NCI-H510A treated with DMSO at 0.1 percent for 48 hours (cell line): ENCODE data around the gene ITPR2.

ENCODE experiments used
- DNase-seq: peaks from one replicate; lab custom pipeline; 2025; lab: John Stamatoyannopoulos, UW

The ITPR2 gene

DNA sequence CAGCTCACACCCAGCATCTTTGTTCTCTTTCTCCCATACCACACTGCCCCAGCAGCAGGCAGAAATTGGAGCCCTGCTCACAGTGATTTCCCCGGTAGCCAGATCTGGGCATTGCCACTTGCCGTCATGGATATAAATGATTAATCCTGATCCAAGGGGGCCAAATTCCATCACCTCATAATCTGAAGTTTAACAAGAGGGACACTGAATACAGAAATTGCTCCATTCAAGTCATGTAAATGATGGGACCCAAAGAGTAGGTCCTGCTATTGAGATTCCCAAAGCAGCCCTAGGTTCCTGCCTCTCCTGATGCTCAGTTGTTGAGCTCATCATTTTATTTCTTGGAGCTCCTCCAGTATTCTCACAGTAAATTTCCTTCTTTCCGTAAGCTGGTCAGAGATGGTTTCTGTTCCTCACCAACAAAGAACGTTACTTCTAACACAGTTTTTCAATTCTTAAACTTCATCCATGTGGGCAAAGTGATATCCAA lies 11.7 kb downstream of the ITPR2 start:
- no peak for DNase-seq

DNA sequence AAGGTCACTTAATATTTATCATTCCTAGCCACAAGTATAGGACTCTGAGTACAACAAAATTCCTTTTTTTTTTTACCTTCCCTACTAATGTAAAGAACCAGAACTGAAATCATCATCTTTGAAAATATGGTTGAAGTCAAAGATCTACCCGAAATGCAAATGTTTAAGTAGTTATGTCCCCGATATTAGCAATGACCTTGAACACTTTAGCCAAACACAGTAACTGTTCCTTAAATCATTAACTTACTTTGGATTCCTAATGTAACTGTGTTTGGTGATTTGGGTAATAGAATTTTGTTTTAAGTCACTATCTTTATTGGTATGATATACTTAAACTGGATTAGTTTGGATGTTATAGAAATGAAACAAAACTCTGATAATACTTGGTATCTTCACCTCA lies 14.4 kb downstream of the ITPR2 start:
- no peak for DNase-seq

DNA sequence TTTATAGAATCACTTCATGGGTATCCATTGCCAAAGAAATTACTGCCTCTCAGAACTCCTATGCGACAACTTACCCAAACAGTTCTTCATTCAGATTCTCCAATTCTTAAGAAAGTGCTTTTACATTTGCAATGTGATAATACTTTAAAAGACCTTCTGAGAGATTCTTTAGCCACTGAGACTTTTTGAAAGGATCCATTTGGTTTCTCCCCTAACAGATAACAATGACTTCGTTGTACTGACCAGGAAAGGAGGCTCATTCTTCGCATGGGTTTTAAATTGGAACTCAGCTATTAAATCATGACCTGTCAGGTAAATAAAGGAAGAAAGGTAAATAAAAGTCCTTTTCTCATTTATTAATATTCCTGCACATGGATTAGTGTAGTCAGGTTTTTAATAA lies 14.8 kb downstream of the ITPR2 start:
- no peak for DNase-seq

DNA sequence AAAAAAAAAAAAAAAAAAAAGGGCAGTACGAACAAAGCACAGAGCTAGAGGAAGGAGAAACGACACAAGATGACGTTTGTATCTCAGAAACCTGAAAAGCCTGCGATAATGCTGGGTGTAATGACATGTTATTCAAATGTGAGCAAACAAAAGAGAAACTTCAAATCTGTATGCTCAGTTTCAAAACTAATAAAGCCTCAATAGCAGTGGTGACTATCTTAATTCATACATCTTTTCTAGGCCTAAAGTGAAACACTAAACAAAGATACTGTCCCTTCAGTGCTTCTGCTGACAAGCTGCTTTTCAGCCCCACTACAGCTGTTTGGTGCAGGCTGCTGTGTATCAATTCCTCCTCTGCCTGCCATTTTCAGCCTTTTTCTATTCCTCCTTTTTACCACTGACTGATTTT lies 15.8 kb downstream of the ITPR2 start:
- no peak for DNase-seq

DNA sequence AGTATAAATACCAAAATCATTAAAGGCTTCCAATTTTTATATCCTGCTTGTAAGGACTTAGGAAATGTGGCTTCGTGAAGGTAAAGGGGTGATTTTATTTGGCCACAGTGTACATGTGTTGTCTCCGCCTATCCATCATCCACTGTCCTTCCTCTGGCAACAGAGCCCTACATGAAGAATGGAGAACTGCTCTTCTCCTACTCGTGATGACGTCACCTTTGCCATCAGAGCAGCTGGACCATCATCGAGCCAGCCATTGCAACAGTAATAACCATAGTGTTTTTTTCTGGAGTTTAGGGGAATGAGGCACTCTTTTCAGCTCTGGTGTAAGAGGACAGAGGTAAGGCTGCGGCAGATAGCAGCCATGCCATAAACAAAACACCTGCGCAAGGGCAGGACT lies 19.2 kb downstream of the ITPR2 start:
- DNase-seq = no peak

DNA sequence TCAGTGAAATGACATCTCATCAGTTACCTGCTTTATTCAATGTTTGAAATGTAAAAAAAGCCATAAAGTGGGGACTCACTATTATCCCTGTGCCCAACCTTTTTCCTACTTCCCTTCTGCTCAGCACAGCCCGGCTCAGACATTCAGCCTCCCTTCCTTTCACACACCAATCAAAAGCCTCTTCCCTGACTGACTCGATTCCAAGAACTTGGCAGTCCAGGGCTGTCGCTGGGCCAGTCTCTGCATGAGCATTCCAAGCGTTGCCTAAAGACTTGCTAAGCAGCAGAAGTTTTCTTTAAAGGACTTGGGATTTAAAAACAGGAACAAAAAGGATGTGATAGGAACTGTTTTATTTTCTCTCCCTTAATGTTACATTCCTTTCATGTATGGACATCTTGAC lies 22.7 kb downstream of the ITPR2 start:
- no peak for DNase-seq

DNA sequence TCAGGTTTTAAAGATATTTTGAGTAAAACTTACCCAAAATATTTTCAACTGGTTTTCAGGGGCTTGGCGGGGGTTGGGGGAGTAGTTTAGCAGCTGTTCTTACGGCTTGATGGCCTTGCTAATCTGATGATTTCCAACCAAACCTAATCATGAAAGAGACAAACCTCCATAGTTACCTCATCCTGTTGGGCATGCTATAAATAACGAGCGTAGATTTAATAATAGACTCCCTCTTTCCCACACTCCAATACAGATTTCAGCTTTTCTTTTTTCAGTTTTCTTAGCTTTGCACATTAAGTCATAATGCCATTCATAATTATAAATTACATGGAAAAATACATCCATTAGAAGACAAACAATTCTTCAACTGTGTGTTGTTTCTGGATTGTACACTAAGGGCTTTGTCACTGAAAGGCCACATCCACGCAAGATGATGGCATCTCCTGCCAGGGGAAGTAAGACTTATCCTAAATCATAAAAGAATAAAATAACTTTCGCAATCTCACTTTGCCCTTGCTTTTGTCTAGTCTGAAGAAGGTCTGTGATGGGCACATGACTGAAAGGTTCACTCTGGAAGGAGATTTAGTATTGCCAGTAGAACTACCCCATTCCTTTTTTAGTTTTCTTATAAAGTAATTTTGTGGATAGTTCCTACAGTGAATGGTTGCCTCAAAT lies 23.2 kb downstream of the ITPR2 start:
- DNase-seq = no peak

DNA sequence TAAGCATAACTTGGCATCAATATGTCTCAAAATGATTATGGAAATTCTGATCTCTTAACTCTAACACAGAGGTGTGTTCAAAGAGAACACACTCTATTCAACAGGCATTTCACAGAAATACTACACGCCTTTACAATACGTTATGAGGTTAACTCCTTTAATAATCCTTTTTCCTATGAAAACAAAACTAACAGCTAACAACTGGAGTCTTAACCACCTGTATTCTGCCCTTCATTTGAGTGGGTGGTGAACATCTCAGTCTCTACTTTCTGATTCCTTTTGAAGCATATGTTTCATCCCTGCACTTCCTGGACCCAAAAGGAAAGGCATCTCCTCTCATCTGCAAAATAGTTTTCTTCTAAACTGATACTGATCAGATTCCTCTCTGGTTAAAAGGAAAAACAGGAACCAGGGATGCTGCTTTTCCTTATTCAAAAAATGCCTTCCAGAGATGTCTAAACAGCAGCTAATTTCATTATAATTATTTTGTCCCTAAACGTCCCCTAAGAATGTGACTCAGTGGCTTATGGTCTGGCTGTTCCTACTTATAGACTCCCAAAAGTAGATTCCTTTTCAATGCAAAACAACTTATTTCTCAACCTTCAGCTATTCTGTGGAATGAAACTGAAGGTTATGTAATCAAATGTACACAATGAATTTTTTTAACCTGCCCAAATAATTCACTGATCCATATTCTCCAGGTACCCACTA lies 24.1 kb downstream of the ITPR2 start:
- no peak for DNase-seq

DNA sequence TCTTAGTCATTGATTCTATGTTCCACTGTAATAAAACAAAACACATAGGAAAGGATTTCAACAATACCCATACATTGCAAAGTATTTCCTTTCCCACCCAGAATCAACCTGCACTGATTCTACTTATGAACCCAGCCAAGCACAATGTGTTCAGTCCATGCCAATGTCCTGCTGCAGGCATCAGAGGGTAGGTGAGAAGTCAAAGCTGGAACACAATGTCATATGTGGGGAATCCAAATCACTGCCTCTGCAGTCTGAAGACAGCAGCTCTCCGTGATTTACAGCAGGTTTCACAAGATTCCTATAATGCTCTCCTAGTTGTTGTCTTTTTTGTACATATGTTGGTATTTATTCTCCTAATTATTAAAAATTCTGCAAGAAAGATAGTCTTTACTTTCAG lies 25.7 kb downstream of the ITPR2 start:
- no peak for DNase-seq

GRCh38 chr12:26806556-26806955 lies 26.4 kb downstream of the ITPR2 start:
- DNase-seq = no peak

DNA sequence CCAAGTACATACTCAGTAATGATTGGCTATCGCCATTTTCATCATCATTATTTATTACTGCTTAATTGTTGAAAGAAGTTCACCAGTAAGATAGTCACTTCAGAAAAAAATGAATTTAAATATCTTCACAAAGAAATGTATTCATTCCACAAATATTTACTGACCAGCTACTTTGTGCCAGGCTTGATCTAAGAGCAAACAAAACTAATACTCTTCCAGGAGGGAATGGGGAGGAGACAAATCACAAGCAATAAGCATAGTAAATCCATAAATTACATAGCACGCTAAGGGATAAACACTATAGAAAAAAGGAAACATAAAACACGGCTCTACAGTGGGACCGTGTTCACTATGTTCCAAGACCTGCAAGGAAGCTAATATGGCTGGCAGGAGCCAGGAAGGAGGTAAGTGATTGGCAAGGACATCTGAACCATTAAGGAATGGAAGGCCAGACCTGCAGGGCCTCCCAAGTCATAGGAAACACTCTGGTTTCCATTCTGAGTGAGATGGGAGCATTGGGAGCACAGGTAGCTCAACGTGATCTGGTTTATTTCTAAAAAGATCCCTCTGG lies 27.5 kb downstream of the ITPR2 start:
- no peak for DNase-seq

GRCh38 chr12:26803552-26803951 lies 29.4 kb downstream of the ITPR2 start:
- no peak for DNase-seq

GRCh38 chr12:26801486-26801885 lies 31.5 kb downstream of the ITPR2 start:
- DNase-seq = no peak

DNA sequence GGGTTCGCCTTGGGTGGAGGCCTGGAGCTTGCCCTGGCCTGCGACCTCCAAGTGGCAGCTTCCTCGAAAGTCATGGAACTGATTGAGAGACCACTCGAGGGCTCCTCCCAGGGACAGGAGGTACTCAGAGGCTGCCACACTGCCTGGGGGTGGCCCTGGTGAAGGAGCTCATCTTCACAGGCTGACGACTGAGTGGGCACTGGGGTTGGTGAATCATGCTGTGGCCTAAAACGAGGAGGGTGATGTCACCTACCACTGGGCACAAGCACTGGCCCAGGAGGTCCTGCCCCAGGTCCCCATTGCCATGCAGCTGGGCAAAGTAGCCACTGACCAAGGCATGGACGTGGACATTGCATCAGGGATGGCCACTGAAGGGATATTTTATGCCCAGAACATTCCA lies 32.1 kb downstream of the ITPR2 start:
- DNase-seq = no peak

DNA sequence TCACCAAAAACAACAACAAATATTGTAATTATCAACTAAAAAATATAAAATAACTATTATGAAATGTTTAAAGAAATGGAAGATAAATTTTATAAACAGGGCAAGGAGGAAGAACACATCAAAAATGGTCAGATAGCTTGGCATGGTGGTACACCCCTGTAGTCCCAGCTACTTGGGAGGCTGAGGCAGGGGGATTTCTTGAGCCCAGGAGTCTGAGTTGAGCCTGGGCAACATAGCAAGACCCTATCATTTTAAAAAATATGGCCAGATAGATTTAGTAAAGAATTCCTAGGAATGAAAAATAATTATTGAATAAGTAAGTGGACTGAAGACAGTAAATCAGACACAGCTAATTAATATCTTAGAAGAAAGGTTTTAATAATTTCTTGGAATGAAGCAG lies 32.6 kb downstream of the ITPR2 start:
- no peak for DNase-seq

- no peak for DNase-seq
Observed at GRCh38 chr12:26799741-26800140, 33.3 kb downstream of the ITPR2 start.

DNA sequence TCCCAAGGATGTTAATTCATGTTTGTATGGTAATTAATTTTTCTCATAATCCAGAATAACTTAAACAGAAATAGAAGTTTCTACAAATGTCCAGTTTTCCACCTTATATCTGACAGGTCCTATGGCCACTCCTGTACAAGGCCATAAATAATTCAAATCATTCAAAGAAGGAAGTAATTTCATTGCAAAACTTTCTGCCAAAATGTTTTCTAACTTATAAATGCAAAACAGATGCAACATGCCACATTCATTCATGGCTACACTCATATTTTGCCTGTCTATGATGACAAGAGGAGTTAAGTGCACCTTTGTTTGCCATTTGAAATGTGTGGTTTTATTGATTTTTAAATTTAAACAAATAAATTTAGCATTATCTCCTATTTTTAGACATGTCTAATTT lies 34.4 kb downstream of the ITPR2 start:
- DNase-seq = no peak

DNA sequence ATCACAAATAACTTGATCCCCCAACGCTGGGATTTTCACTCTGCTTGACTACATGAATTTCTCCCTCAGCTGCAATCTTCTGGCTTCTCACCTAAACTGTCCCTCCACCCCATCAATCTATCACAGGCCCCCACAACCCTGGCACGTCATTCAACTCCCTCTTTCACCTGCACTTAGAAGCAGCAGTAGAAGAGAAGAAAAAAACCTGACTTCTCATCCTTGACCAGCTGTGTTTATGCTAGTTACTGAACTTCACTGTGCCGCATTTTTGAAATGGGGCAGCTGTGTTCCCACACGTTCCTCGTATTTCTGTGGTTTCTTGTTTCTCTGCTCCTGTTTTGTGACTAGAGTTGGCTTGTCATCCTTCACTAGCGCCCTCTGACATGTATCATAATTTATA lies 35.0 kb downstream of the ITPR2 start:
- peak; percentile 27 for DNase-seq

GRCh38 chr12:26795910-26796309 lies 37.1 kb downstream of the ITPR2 start:
- peak; percentile 40 for DNase-seq

DNA sequence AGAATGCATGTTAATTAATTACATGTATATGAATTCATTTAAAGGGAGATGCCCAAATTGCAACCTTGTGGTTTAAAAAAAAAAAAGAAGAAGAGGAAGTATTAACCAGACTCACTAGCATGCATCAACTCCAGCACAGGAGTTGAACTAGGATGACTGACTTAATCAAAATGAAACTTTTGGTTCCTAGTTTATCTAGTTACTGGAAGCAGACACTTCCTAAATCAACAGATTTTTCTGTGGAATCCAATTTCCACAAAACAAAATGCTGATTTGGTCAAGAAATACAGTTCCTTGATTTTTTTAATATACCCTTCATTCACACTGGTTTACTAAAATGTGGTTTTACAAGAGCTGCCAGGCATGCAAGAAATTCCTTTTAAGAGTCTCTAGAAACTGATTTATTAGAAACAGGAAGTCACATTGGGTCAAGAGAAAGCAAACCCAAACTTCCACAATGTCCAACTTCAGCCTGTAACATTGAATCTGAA lies 41.6 kb downstream of the ITPR2 start:
- DNase-seq = no peak

DNA sequence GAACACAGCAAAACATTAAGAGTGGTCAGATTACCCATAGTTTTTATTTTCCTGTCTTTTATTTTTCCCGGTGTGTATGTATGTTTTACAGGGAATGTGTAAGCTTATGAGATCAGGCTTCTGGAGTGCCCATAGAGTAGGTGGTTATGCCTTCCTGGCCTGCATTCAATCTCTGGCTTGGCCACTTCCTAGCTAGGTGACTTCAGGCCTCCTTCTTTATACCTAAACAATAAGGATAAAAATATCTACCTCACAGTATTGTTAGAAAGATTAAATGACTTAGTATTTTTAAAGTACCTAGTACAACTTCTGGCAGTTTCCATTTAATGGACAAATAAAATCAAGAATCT lies 42.4 kb downstream of the ITPR2 start:
- no peak for DNase-seq

DNA sequence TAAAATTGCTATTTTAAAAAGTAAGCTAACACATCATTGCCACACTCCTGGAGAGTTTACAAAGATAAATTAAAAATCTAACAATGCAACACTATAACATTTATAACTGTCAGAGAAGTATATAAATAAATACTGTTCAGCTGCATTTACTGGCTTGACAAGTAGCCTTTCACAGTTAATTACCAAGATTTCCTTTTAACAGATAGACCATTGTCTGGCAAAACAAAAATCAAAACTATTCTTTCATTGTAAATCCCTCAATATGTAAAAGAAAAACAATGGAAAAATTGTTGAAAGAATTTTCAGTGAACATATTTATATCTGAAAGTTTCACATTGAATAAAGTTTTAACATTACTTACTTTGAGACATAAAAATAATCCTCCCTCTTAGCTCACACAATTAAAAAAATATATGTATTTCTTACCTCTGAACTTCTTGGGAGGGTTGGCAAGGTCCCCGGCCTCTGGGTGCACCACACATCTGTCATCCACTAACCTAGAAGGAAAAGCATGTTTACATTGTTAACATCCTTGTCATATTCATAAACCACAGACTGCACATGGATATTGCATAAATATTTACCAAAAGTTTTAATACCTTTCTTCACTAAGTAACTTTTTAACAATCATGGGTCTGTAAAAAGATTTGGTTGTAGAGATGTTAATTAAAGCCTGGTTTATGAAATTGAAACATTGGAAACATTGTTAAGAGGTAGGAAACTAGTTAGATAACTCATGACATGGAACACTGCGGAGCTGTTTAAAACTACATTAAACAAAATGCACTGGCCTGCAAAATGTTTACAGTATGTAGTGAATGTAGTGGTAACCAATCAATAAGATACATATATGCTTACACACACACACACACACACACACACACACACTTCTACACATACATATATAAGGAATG lies 43.0 kb downstream of the ITPR2 start:
- DNase-seq = no peak
